ENCODE data around the gene ELAPOR2.

GRCh38 chr7:87032604-87033339 lies 26.7 kb downstream of the ELAPOR2 start:
- TF ChIP-seq CTCF (IDR thresholded peaks at IDR 0.05; ENCODE audit: borderline replicate concordance, extremely low read depth, low read length, poor library complexity, severe bottlenecking) (no peak), EZH2 (IDR thresholded peaks at IDR 0.05; ENCODE audit: borderline replicate concordance, low read depth, low read length, severe bottlenecking) (no peak)
